ENCODE data around the gene SCAF11.
"Not testable (repeated sequence)": the region's sequence is repeated elsewhere in the genome, so short reads cannot be mapped to it uniquely, and the experiment has no call there.

SCAF11 gene

GRCh38 chr12:46020768-46021167 is 30.4 kb upstream of the SCAF11 start:
- Histone ChIP-seq H2BK5ac (ENCODE audit: low read depth, low read length, poor library complexity) (no peak overlapping the region), H2BK12ac (ENCODE audit: low read length) (no peak overlapping the region), H3K79me1 (ENCODE audit: low read length) (no peaks in the 10 kb centered on the region), H3K9ac (ENCODE audit: low read length) (no peak overlapping the region), H3K14ac (ENCODE audit: low read length) (no peak overlapping the region), H3K23ac (ENCODE audit: low read length) (no peak overlapping the region), H3K4me2 (ENCODE audit: low read length) (no peak overlapping the region), H2AK5ac (ENCODE audit: low read length) (no peak overlapping the region), H3K4me1 (ENCODE audit: control insufficient read depth in 1 of 2, insufficient read depth in 2 of 2, low read length in 2 of 2) (no peaks in the 10 kb centered on the region), H3K36me3 (ENCODE audit: control insufficient read depth in 1 of 2, insufficient read depth in 2 of 2, low read length in 2 of 2) (no peaks in the 10 kb centered on the region), H2AFZ (ENCODE audit: insufficient read depth, low read length, poor library complexity) (no peak overlapping the region), H3K4ac (ENCODE audit: low read depth, low read length) (no peak overlapping the region), H3K4me3 (ENCODE audit: low read depth, low read length) (no peak overlapping the region), H3K18ac (ENCODE audit: low read length) (no peak overlapping the region), H3K79me2 (ENCODE audit: control insufficient read depth, insufficient read depth, low read length, poor library complexity) (no peaks in the 10 kb centered on the region), H3K27ac (ENCODE audit: low read depth, low read length) (no peak overlapping the region), H4K91ac (ENCODE audit: low read depth, low read length) (no peak overlapping the region), H4K8ac (ENCODE audit: low read depth, low read length) (no peak overlapping the region), H2BK120ac (ENCODE audit: insufficient read depth, low read length, poor library complexity) (no peak overlapping the region), H3K9me3 (ENCODE audit: insufficient read depth, low read depth, low read length) (peaks cover 9% of the 10 kb centered on the region), H3K27me3 (ENCODE audit: insufficient read depth, low read length) (no peaks in the 10 kb centered on the region), H4K12ac (ENCODE audit: low read depth, low read length) (no peak overlapping the region)
- DNase-seq: no peak

GRCh38 chr12:46018712-46019111 is 28.3 kb upstream of the SCAF11 start:
- H4K91ac ChIP-seq (ENCODE audit: low read depth, low read length); H2BK120ac ChIP-seq (ENCODE audit: insufficient read depth, low read length, poor library complexity); H3K79me2 ChIP-seq (ENCODE audit: control insufficient read depth, insufficient read depth, low read length, poor library complexity); DNase-seq; H2AK5ac ChIP-seq (ENCODE audit: low read length); H3K79me1 ChIP-seq (ENCODE audit: low read length); H4K8ac ChIP-seq (ENCODE audit: low read depth, low read length); H3K27ac ChIP-seq (ENCODE audit: low read depth, low read length); H3K4me2 ChIP-seq (ENCODE audit: low read length); H3K4me1 ChIP-seq (ENCODE audit: control insufficient read depth in 1 of 2, insufficient read depth in 2 of 2, low read length in 2 of 2); H3K23ac ChIP-seq (ENCODE audit: low read length); H3K14ac ChIP-seq (ENCODE audit: low read length); H3K4ac ChIP-seq (ENCODE audit: low read depth, low read length); H2BK12ac ChIP-seq (ENCODE audit: low read length); H3K9me3 ChIP-seq (ENCODE audit: insufficient read depth, low read depth, low read length); H3K4me3 ChIP-seq (ENCODE audit: low read depth, low read length); H3K36me3 ChIP-seq (ENCODE audit: control insufficient read depth in 1 of 2, insufficient read depth in 2 of 2, low read length in 2 of 2); H3K27me3 ChIP-seq (ENCODE audit: insufficient read depth, low read length); H3K9ac ChIP-seq (ENCODE audit: low read length); H2AFZ ChIP-seq (ENCODE audit: insufficient read depth, low read length, poor library complexity); H3K18ac ChIP-seq (ENCODE audit: low read length); H4K12ac ChIP-seq (ENCODE audit: low read depth, low read length); H2BK5ac ChIP-seq (ENCODE audit: low read depth, low read length, poor library complexity): not testable (repeated sequence)
- no CpG with 5 or more reads among the region's 4 CpGs for WGBS (ENCODE audit: extremely low coverage, insufficient coverage, insufficient read length)

GRCh38 chr12:46017866-46018375 is 27.5 kb upstream of the SCAF11 start:
- H3K79me2 ChIP-seq (ENCODE audit: control insufficient read depth, insufficient read depth, low read length, poor library complexity); H2BK5ac ChIP-seq (ENCODE audit: low read depth, low read length, poor library complexity); H3K18ac ChIP-seq (ENCODE audit: low read length); H4K12ac ChIP-seq (ENCODE audit: low read depth, low read length); DNase-seq; H3K27ac ChIP-seq (ENCODE audit: low read depth, low read length); H2BK12ac ChIP-seq (ENCODE audit: low read length); H3K23ac ChIP-seq (ENCODE audit: low read length); H3K14ac ChIP-seq (ENCODE audit: low read length); H3K4ac ChIP-seq (ENCODE audit: low read depth, low read length); H3K9ac ChIP-seq (ENCODE audit: low read length); H3K79me1 ChIP-seq (ENCODE audit: low read length); H3K9me3 ChIP-seq (ENCODE audit: insufficient read depth, low read depth, low read length); H2BK120ac ChIP-seq (ENCODE audit: insufficient read depth, low read length, poor library complexity); H3K27me3 ChIP-seq (ENCODE audit: insufficient read depth, low read length); H2AK5ac ChIP-seq (ENCODE audit: low read length); H3K4me3 ChIP-seq (ENCODE audit: low read depth, low read length); H3K4me1 ChIP-seq (ENCODE audit: control insufficient read depth in 1 of 2, insufficient read depth in 2 of 2, low read length in 2 of 2); H4K8ac ChIP-seq (ENCODE audit: low read depth, low read length); H4K91ac ChIP-seq (ENCODE audit: low read depth, low read length); H3K4me2 ChIP-seq (ENCODE audit: low read length); H3K36me3 ChIP-seq (ENCODE audit: control insufficient read depth in 1 of 2, insufficient read depth in 2 of 2, low read length in 2 of 2); H2AFZ ChIP-seq (ENCODE audit: insufficient read depth, low read length, poor library complexity): not testable (repeated sequence)
- no CpG with 5 or more reads among the region's 33 CpGs for WGBS (ENCODE audit: extremely low coverage, insufficient coverage, insufficient read length)

GRCh38 chr12:46005823-46006222 is 15.4 kb upstream of the SCAF11 start:
- no peaks in the 10 kb centered on the region for H3K9me3 ChIP-seq (ENCODE audit: insufficient read depth, low read depth, low read length)
- no peak overlapping the region for H2AK5ac ChIP-seq (ENCODE audit: low read length)
- no peak overlapping the region for H3K18ac ChIP-seq (ENCODE audit: low read length)
- WGBS (ENCODE audit: extremely low coverage, insufficient coverage, insufficient read length): no CpG with 5 or more reads among the region's 3 CpGs
- H4K91ac ChIP-seq (ENCODE audit: low read depth, low read length): no peak overlapping the region
- H3K4ac ChIP-seq (ENCODE audit: low read depth, low read length): no peak overlapping the region
- H3K27ac ChIP-seq (ENCODE audit: low read depth, low read length): no peak overlapping the region
- no peaks in the 10 kb centered on the region for H3K79me2 ChIP-seq (ENCODE audit: control insufficient read depth, insufficient read depth, low read length, poor library complexity)
- H3K4me1 ChIP-seq (ENCODE audit: control insufficient read depth in 1 of 2, insufficient read depth in 2 of 2, low read length in 2 of 2): no peaks in the 10 kb centered on the region
- no peak overlapping the region for H2AFZ ChIP-seq (ENCODE audit: insufficient read depth, low read length, poor library complexity)
- no peak overlapping the region for H2BK120ac ChIP-seq (ENCODE audit: insufficient read depth, low read length, poor library complexity)
- H3K79me1 ChIP-seq (ENCODE audit: low read length): no peaks in the 10 kb centered on the region
- H3K9ac ChIP-seq (ENCODE audit: low read length): no peak overlapping the region
- no peak overlapping the region for H4K8ac ChIP-seq (ENCODE audit: low read depth, low read length)
- H3K36me3 ChIP-seq (ENCODE audit: control insufficient read depth in 1 of 2, insufficient read depth in 2 of 2, low read length in 2 of 2): no peaks in the 10 kb centered on the region
- H2BK5ac ChIP-seq (ENCODE audit: low read depth, low read length, poor library complexity): no peak overlapping the region
- no peak overlapping the region for H3K4me2 ChIP-seq (ENCODE audit: low read length)
- H3K23ac ChIP-seq (ENCODE audit: low read length): no peak overlapping the region
- no peak for DNase-seq
- no peak overlapping the region for H3K4me3 ChIP-seq (ENCODE audit: low read depth, low read length)
- no peak overlapping the region for H2BK12ac ChIP-seq (ENCODE audit: low read length)
- H4K12ac ChIP-seq (ENCODE audit: low read depth, low read length): no peak overlapping the region
- H3K14ac ChIP-seq (ENCODE audit: low read length): no peak overlapping the region
- H3K27me3 ChIP-seq (ENCODE audit: insufficient read depth, low read length): no peaks in the 10 kb centered on the region

Measured in trophoblast cell (in vitro differentiated cells and primary cell).